Measurements from ENCODE around the gene RANBP10. TPM values are rescaled to one million over a fixed set of nuclear protein-coding genes. Genes with fewer than 3 reads are reported as not detected.

The RANBP10 gene
- polyA plus RNA-seq, 2 of the 4 experiments (the other 2 are of a cell fraction) = 7.5 to 9.8 TPM

- CTCF ChIA-PET = interaction anchor here (1.1 to 1.4 kb wide), 2 partner anchors 12 to 67 kb away, joined by 3 to 4 read pairs; no protein-coding TSS in a partner anchor
These were observed 55.9 kb downstream of the RANBP10 start for GRCh38 chr16:67750466-67750865.

GRCh38 chr16:67749436-67750078 is 56.8 kb downstream of the RANBP10 start:
- CTCF ChIA-PET = interaction anchor here (1.0 to 1.5 kb wide), 3 partner anchors 67 to 77 kb away, joined by 3 to 5 read pairs (median 4); no protein-coding TSS in a partner anchor
- FAIRE-seq (no peak), DNase-seq (ENCODE audit: low read depth in 1 of 2, low spot score in 1 of 2) (no peak), ATAC-seq (peak; percentile 40 to 56; a peak in 5 of 6 replicates)
- no peak overlapping the region for H3K4me2 ChIP-seq
- no peaks in the 10 kb centered on the region for H3K4me1 ChIP-seq
- no peak overlapping the region for H3K4me3 ChIP-seq
- no peak overlapping the region for H3K27ac ChIP-seq
- TF ChIP-seq USF2 (IDR thresholded peaks at IDR 0.05) = no peak
- TF ChIP-seq RCOR1 (IDR thresholded peaks at IDR 0.05; ENCODE audit: low read depth, low read length) = no peak
- no peak for TF ChIP-seq KDM5A (IDR thresholded peaks at IDR 0.05)
- no peak for TF ChIP-seq POLR2AphosphoS2 (conservative IDR thresholded peaks at IDR 0.05; ENCODE audit: low read length)
- no peak for TF ChIP-seq EHF (CRISPR knock-in tag; IDR thresholded peaks at IDR 0.05)
- no peak for TF ChIP-seq JUN (IDR thresholded peaks at IDR 0.05)
- H3K9me3 ChIP-seq = no peaks in the 10 kb centered on the region
- POLR2A ChIA-PET = no interaction called here
- 88% methylated on average over 3 of the region's 3 CpGs for WGBS (ENCODE audit: missing lambda C conversion rate)

More at GRCh38 chr16:67750466-67750865, 55.9 kb downstream of the RANBP10 start:
- no peak overlapping the region for H3K4me2 ChIP-seq
- no peak overlapping the region for H3K4me3 ChIP-seq
- H3K4me1 ChIP-seq = no peaks in the 10 kb centered on the region
- no peak for ATAC-seq
- H3K9me3 ChIP-seq = no peaks in the 10 kb centered on the region
- H3K27ac ChIP-seq = no peak overlapping the region
- no peak for DNase-seq (ENCODE audit: low read depth in 1 of 2, low spot score in 1 of 2)
- FAIRE-seq = no peak
- 98% methylated on average over 6 of the region's 6 CpGs for WGBS (ENCODE audit: missing lambda C conversion rate)
- POLR2A ChIA-PET = no interaction called here
- TF ChIP-seq CBX8 (IDR thresholded peaks at IDR 0.05) (no peak), JUN (IDR thresholded peaks at IDR 0.05) (no peak), FOXS1 (CRISPR knock-in tag; IDR thresholded peaks at IDR 0.05) (no peak), HOXB13 (CRISPR knock-in tag; IDR thresholded peaks at IDR 0.05; ENCODE audit: low read depth) (no peak), PHF8 (IDR thresholded peaks at IDR 0.05; ENCODE audit: borderline replicate concordance, low read depth) (no peak), BCL3 (IDR thresholded peaks at IDR 0.05) (no peak), CTCF (IDR thresholded peaks at IDR 0.05) (no peak), NPAS2 (CRISPR knock-in tag; IDR thresholded peaks at IDR 0.05; ENCODE audit: borderline replicate concordance) (no peak), GATA3 (IDR thresholded peaks at IDR 0.05; ENCODE audit: borderline replicate concordance) (no peak), HEYL (CRISPR knock-in tag; IDR thresholded peaks at IDR 0.05) (no peak)

- ChIA-PET POLR2A (no interaction called here), CTCF (interaction anchor here (0.6 to 1.5 kb wide), 4 partner anchors 66 to 242 kb away, joined by 3 to 5 read pairs (median 4); no protein-coding TSS in a partner anchor)
- ATAC-seq (peak in 1 of 2 experiments; percentile 36; a peak in 4 of 6 replicates), DNase-seq (ENCODE audit: low read depth in 1 of 2, low spot score in 1 of 2) (no peak), FAIRE-seq (no peak)
- H3K9me3 ChIP-seq = no peaks in the 10 kb centered on the region
- H3K4me3 ChIP-seq = no peak overlapping the region
- no peaks in the 10 kb centered on the region for H3K4me1 ChIP-seq
- no peak overlapping the region for H3K27ac ChIP-seq
- 89% methylated on average over 3 of the region's 3 CpGs for WGBS (ENCODE audit: missing lambda C conversion rate)
- no peak for TF ChIP-seq GATA3 (IDR thresholded peaks at IDR 0.05; ENCODE audit: borderline replicate concordance)
- no peak for TF ChIP-seq FOSB (CRISPR knock-in tag; IDR thresholded peaks at IDR 0.05)
- TF ChIP-seq CHD2 (IDR thresholded peaks at IDR 0.05; ENCODE audit: low read length, partially characterized antibody) = no peak
- no peak for TF ChIP-seq SMC3 (IDR thresholded peaks at IDR 0.05)
- no peak for TF ChIP-seq USF2 (IDR thresholded peaks at IDR 0.05)
- TF ChIP-seq ZFP36 (IDR thresholded peaks at IDR 0.05; ENCODE audit: borderline replicate concordance, partially characterized antibody) = no peak
- no peak for TF ChIP-seq RARB (CRISPR knock-in tag; IDR thresholded peaks at IDR 0.05)
- no peak for TF ChIP-seq RCOR1 (IDR thresholded peaks at IDR 0.05; ENCODE audit: low read depth, low read length)
- no peak for TF ChIP-seq MYC (IDR thresholded peaks at IDR 0.05; ENCODE audit: borderline replicate concordance, low read length)
- no peak for TF ChIP-seq CTCF (IDR thresholded peaks at IDR 0.05)
- no peak for TF ChIP-seq HDAC2 (IDR thresholded peaks at IDR 0.05)
- no peak for TF ChIP-seq ZSCAN20 (CRISPR knock-in tag; IDR thresholded peaks at IDR 0.05)
- TF ChIP-seq PBX3 (IDR thresholded peaks at IDR 0.05) = no peak
- TF ChIP-seq TFCP2L1 (CRISPR knock-in tag; IDR thresholded peaks at IDR 0.05) = no peak
- no peak for TF ChIP-seq ZC3H11A (IDR thresholded peaks at IDR 0.05)
- H3K4me2 ChIP-seq = no peak overlapping the region
These were observed 57.5 kb downstream of the RANBP10 start for GRCh38 chr16:67748834-67749233.

All from A549 (cell line).